ENCODE results near the gene PLBD2.

Gene PLBD2

GRCh38 chr12:113397497-113398197 is 39.3 kb downstream of the PLBD2 start:
- POLR2A ChIA-PET (ENCODE audit: low non-redundant PET): no interaction called here

GRCh38 chr12:113398346-113399290 is 40.2 kb downstream of the PLBD2 start:
- TF ChIP-seq CTCF (conservative IDR thresholded peaks at IDR 0.05; ENCODE audit: low read depth): no peak
- no peak for DNase-seq (ENCODE audit: low spot score)
- CTCF ChIA-PET: no interaction called here
- POLR2A ChIA-PET (ENCODE audit: low non-redundant PET): no interaction called here
- no peak overlapping the region for H3K27ac ChIP-seq

More at GRCh38 chr12:113397497-113398197, 39.3 kb downstream of the PLBD2 start:
- DNase-seq (ENCODE audit: low spot score): no peak
- CTCF ChIA-PET: interaction anchor here (0.5 kb wide), 1 partner anchor 62 kb away, joined by 3 read pairs; no protein-coding TSS in a partner anchor
- TF ChIP-seq CTCF (conservative IDR thresholded peaks at IDR 0.05; ENCODE audit: low read depth): no peak
- H3K27ac ChIP-seq: no peak overlapping the region

- CTCF ChIA-PET: no interaction called here
- no peak overlapping the region for H3K27ac ChIP-seq
- no peak for TF ChIP-seq CTCF (conservative IDR thresholded peaks at IDR 0.05; ENCODE audit: low read depth)
- DNase-seq (ENCODE audit: low spot score): no peak
- POLR2A ChIA-PET (ENCODE audit: low non-redundant PET): no interaction called here
Measured at GRCh38 chr12:113399490-113399889, 41.1 kb downstream of the PLBD2 start.

- ChIA-PET POLR2A (ENCODE audit: low non-redundant PET) (no interaction called here), CTCF (no interaction called here)
- no peak for DNase-seq (ENCODE audit: low spot score)
- no peak overlapping the region for H3K27ac ChIP-seq
- no peak for TF ChIP-seq CTCF (conservative IDR thresholded peaks at IDR 0.05; ENCODE audit: low read depth)
Measured at GRCh38 chr12:113400362-113400761, 42.0 kb downstream of the PLBD2 start.

- POLR2A ChIA-PET (ENCODE audit: low non-redundant PET): no interaction called here
- TF ChIP-seq CTCF (conservative IDR thresholded peaks at IDR 0.05; ENCODE audit: low read depth): no peak
- DNase-seq (ENCODE audit: low spot score): no peak
- H3K27ac ChIP-seq: no peak overlapping the region
- CTCF ChIA-PET: interaction anchor here (0.6 kb wide), 1 partner anchor 86 kb away, joined by 3 read pairs; no protein-coding TSS in a partner anchor
Measured at GRCh38 chr12:113401066-113402000, 42.9 kb downstream of the PLBD2 start.
